Suprapubic skin (tissue), 4 donors: ENCODE data around the gene GSTM4. TPM values are rescaled to one million over a fixed set of nuclear protein-coding genes. Genes with fewer than 3 reads are reported as not detected.
"Not testable (repeated sequence)": the region's sequence is repeated elsewhere in the genome, so short reads cannot be mapped to it uniquely, and the experiment has no call there.

Experiments used
- DNase-seq, 2 donors: peaks; one replicate each; pipeline ENCODE4 v3.0.0-alpha.2; 2019; ENCODE audit warnings: low spot score in 2 of 2
- H3K27ac ChIP-seq: fragments of 200-600 bp; sonication (generic); one replicate; pipeline ENCODE4 v1.5.1; 2019
- H3K27me3 ChIP-seq: fragments of 200-600 bp; sonication (generic); one replicate; pipeline ENCODE4 v1.5.1; 2019
- H3K36me3 ChIP-seq: fragments of 200-600 bp; sonication (generic); one replicate; pipeline ENCODE4 v1.5.1; 2019
- H3K4me1 ChIP-seq: fragments of 200-600 bp; sonication (generic); one replicate; pipeline ENCODE4 v1.5.1; 2019
- H3K4me3 ChIP-seq: fragments of 200-600 bp; sonication (generic); one replicate; pipeline ENCODE4 v1.5.1; 2019; ENCODE audit warnings: mild to moderate bottlenecking
- H3K9me3 ChIP-seq: fragments of 200-600 bp; sonication (generic); one replicate; pipeline ENCODE4 v1.5.1; 2019
- CTCF ChIP-seq, 2 donors: fragments of 200-600 bp in 1 of 2; fragments of 450-650 bp in 1 of 2; sonication (generic) in 1 of 2; IDR thresholded peaks; one replicate each; pipeline ENCODE4 v1.5.1; 2016 to 2019; ENCODE audit warnings: antibody characterized with exemption in 2 of 2, mild to moderate bottlenecking in 1 of 2, moderate library complexity in 1 of 2
- EP300 ChIP-seq: sonication (generic); formaldehyde crosslinking; IDR thresholded peaks from one replicate; pipeline ENCODE4 v1.6.1; 2017; ENCODE audit warnings: antibody characterized with exemption
- POLR2A ChIP-seq, 2 donors: fragments of 450-650 bp; IDR thresholded peaks; one replicate each; pipeline ENCODE4 v1.6.1; 2017; ENCODE audit warnings: antibody characterized with exemption in 2 of 2, mild to moderate bottlenecking in 2 of 2, moderate library complexity in 2 of 2
- POLR2AphosphoS5 ChIP-seq, 3 donors: sonication (generic); formaldehyde crosslinking; IDR thresholded peaks; one replicate each; pipeline ENCODE4 v1.6.1; 2017; ENCODE audit warnings: antibody characterized with exemption in 3 of 3
- WGBS: methylation state at CpG from one replicate; pipeline ENCODE4 v1.1.5; 2018; 5-methylcytosine and 5-hydroxymethylcytosine counted together
- total RNA-seq, 4 donors: library from RNA; depleted of rRNA; stranded (reverse); fragments of >200 nt; gene quantifications; one replicate each; pipeline ENCODE4 v1.1.0, GENCODE V29; 2016

Gene GSTM4
- total RNA-seq, 4 donors from 2014 or later: 18.7 to 41.1 (median 32.3) TPM

GRCh38 chr1:109671067-109671466 lies 15.2 kb downstream of the GSTM4 start:
- 97% methylated on average over 5 of the region's 5 CpGs for WGBS
- DNase-seq: no peak
- H3K36me3 ChIP-seq: peaks cover 9% of the 10 kb centered on the region
- no peak overlapping the region for H3K27ac ChIP-seq
- H3K4me3 ChIP-seq: no peak overlapping the region
- H3K4me1 ChIP-seq: peaks cover 20% of the 10 kb centered on the region
- TF ChIP-seq CTCF (IDR thresholded peaks at IDR 0.05) (no peak), POLR2A (IDR thresholded peaks at IDR 0.05) (no peak), EP300 (no peak), POLR2AphosphoS5 (IDR thresholded peaks at IDR 0.05) (no peak)
- H3K9me3 ChIP-seq: no peaks in the 10 kb centered on the region
- no peaks in the 10 kb centered on the region for H3K27me3 ChIP-seq

DNA sequence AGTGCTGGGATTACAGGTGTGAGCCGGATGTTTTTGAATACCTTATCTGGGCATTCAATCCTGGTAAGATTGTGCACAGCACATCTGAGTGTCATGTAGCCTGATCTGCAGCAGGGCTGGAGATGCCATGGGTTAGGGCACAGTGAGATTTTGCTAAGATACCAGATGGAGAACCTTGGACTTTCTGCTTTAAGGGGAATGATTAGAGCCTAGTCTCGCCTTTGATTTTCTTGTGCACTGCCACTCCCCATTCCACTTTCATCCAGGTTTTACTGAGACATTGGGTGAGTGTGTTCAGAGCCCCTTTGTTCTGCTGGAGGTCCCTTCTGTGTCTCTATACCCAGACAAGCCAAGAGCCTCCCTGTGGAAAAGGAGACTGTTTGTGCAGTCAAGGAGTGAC lies 18.0 kb downstream of the GSTM4 start:
- 100% methylated on average over 2 of the region's 2 CpGs for WGBS
- H3K4me3 ChIP-seq, DNase-seq, H3K4me1 ChIP-seq, H3K27me3 ChIP-seq, H3K27ac ChIP-seq, H3K36me3 ChIP-seq, H3K9me3 ChIP-seq: not testable (repeated sequence)

- H3K36me3 ChIP-seq, H3K4me3 ChIP-seq, DNase-seq, H3K4me1 ChIP-seq, H3K27ac ChIP-seq, H3K27me3 ChIP-seq, H3K9me3 ChIP-seq: not testable (repeated sequence)
- 84% methylated on average over 3 of the region's 3 CpGs for WGBS
These were observed 20.9 kb downstream of the GSTM4 start for GRCh38 chr1:109676683-109677381.

- Histone ChIP-seq H3K27ac (no peak overlapping the region), H3K36me3 (peaks cover 5% of the 10 kb centered on the region), H3K4me1 (no peaks in the 10 kb centered on the region), H3K27me3 (no peaks in the 10 kb centered on the region), H3K4me3 (no peak overlapping the region), H3K9me3 (no peaks in the 10 kb centered on the region)
- TF ChIP-seq EP300: no peak
- no peak for TF ChIP-seq CTCF (IDR thresholded peaks at IDR 0.05)
- TF ChIP-seq POLR2A (IDR thresholded peaks at IDR 0.05): no peak
- TF ChIP-seq POLR2AphosphoS5 (IDR thresholded peaks at IDR 0.05): no peak
- 84% methylated on average over 3 of the region's 3 CpGs for WGBS
- no peak for DNase-seq
These were observed 21.6 kb downstream of the GSTM4 start for GRCh38 chr1:109677459-109677858.

DNA sequence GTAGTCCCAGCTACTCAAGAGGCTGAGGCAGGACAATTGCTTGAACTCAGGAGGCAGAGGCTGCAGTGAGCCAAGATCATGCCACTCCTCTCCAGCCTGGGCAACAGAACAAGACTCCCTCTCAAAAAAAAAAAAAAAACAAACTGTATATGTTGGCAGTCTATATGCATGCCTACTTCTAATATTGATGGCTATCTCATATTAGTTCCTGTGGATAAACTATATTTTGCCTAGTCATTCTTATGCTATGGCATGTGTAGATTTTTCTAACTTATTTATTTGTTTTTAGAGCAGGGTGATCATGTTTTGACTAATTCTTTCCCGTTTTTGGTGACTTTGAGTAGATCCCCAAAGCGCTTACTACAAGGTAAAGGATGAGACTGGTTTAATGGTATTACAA lies 22.7 kb downstream of the GSTM4 start:
- WGBS: 79% methylated on average over 2 of the region's 2 CpGs

DNA sequence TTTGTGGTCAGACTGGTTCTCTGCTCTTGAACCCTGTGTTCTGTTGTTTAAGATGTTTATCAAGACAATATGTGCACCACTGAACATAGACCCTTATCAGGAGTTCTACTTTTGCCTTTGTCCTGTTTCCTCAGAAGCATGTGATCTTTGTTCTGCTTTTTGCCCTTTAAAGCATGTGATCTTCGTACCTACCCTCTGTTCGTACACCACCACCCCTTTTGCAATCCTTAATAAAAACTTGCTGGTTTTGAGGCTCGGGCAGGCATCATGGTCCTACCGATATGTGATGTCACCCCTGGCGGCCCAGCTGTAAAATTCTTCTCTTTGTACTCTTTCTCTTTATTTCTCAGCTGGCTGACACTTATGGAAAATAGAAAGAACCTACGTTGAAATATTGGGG lies 28.9 kb downstream of the GSTM4 start:
- not testable (repeated sequence) for DNase-seq, H3K4me3 ChIP-seq, H3K4me1 ChIP-seq, H3K9me3 ChIP-seq, H3K27me3 ChIP-seq, H3K36me3 ChIP-seq, H3K27ac ChIP-seq
- no CpG with 5 or more reads among the region's 6 CpGs for WGBS

More for the DNA sequence above, 22.7 kb downstream of the GSTM4 start:
- H3K36me3 ChIP-seq, H3K9me3 ChIP-seq, H3K27ac ChIP-seq, H3K4me1 ChIP-seq, H3K27me3 ChIP-seq, H3K4me3 ChIP-seq, DNase-seq: not testable (repeated sequence)

DNA sequence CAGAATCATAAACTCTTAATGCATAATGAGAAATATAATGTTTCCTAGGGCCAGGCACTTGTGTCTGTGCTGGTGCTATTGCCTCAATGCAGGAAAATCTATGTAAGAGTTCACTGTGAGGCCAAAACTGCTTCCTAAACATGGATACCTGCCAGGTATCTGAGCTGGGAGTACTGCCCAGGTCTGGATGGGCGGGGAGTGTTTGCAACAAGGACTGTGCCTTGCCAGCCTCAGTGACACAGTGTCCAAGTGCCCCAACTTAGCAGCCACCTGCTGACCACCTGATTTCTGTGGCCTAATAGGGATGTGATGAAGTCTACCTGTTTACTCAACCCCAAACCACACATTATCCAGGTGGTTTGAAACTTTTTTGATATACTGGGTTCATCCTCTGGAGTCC lies 29.5 kb downstream of the GSTM4 start:
- not testable (repeated sequence) for H3K27ac ChIP-seq, H3K4me3 ChIP-seq, H3K4me1 ChIP-seq, H3K36me3 ChIP-seq, H3K9me3 ChIP-seq, H3K27me3 ChIP-seq, DNase-seq
- no CpG with 5 or more reads among the region's 1 CpG for WGBS

DNA sequence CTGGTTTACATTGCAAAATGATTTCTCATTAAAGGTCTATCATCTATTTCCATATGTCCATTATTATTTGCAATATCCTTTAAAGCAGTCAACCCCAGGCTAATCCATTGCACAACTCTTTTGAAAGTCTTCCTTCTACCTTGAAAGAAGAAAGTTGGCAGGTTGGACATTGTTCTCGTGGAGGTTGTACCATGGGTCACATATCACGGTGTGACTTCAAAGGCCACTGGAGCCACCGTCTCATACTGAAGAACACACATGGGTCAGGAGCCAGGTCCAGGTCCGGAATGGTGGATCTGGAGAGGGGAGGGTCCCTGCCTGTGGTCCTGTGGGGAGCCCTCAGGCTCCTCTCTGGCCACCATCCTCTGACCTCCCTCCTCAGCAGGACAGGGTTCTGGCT lies 30.0 kb downstream of the GSTM4 start:
- not testable (repeated sequence) for H3K4me1 ChIP-seq, H3K4me3 ChIP-seq
- WGBS: no CpG with 5 or more reads among the region's 4 CpGs

DNA sequence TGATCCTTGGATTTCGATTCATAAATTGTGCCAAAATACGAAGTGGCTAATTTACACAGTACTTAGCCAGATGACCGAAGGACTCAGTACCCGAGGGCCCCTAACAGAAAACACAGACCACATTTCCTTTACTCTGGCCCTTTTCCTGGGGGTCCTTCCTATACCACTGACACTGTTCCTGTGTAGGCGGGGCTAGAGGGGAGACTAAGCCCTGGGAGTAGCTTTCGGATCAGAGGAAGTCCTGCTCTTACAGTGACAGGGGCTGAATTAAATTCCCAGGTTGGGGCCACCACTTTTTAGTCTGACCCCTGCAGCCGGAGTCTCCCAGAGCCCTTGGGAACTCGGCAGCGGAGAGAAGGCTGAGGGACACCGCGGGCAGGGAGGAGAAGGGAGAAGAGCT lies 31.2 kb downstream of the GSTM4 start:
- whole genome bisulfite sequencing: no CpG with 5 or more reads among the region's 11 CpGs
- H3K4me3 ChIP-seq, H3K36me3 ChIP-seq, H3K9me3 ChIP-seq, H3K27me3 ChIP-seq, H3K4me1 ChIP-seq, DNase-seq, H3K27ac ChIP-seq: not testable (repeated sequence)

More for the DNA sequence above, 30.0 kb downstream of the GSTM4 start:
- not testable (repeated sequence) for H3K27me3 ChIP-seq, H3K27ac ChIP-seq, H3K9me3 ChIP-seq, H3K36me3 ChIP-seq, DNase-seq
